Right atrium auricular region (tissue), 2 donors: ENCODE data around the gene C2orf76. TPM values are rescaled to one million over a fixed set of nuclear protein-coding genes. Genes with fewer than 3 reads are reported as not detected.
"Not testable (repeated sequence)": the region's sequence is repeated elsewhere in the genome, so short reads cannot be mapped to it uniquely, and the experiment has no call there.

Source experiments
- DNase-seq: peaks from one replicate; pipeline ENCODE4 v3.0.0-alpha.2; 2019; ENCODE audit warnings: low spot score
- H3K27ac ChIP-seq, 2 donors: fragments of 200-600 bp; sonication (generic); 1 replicate in 1 of 2; 2 replicates in 1 of 2; pipeline ENCODE4 v1.5.1; 2016 to 2019
- H3K27me3 ChIP-seq, 2 donors: fragments of 200-600 bp; sonication (generic); one replicate each; pipeline versions ENCODE4 v1.5.1 to v1.6.0; 2017 to 2019
- H3K36me3 ChIP-seq: fragments of 200-600 bp; sonication (generic); one replicate; pipeline ENCODE4 v1.5.1; 2016
- H3K4me1 ChIP-seq, 2 donors: fragments of 200-600 bp; sonication (generic); one replicate each; pipeline versions ENCODE4 v1.5.1 to v1.6.0; 2017 to 2019
- H3K4me3 ChIP-seq, 2 donors: fragments of 200-600 bp; sonication (generic); 1 replicate in 1 of 2; 2 replicates in 1 of 2; pipeline ENCODE4 v1.5.1; 2017 to 2019; ENCODE audit warnings: mild to moderate bottlenecking in 1 of 2, moderate library complexity in 1 of 2
- H3K9me3 ChIP-seq, 2 donors: fragments of 200-600 bp; sonication (generic); one replicate each; pipeline ENCODE4 v1.5.1; 2019
- total RNA-seq, 2 donors: library from RNA; depleted of rRNA; stranded (reverse); fragments of >200 nt; gene quantifications; one replicate each; pipeline ENCODE4 v1.1.0, GENCODE V29; 2016
- TF ChIP-seq, protein P1 (sequence below), 2 donors: fragments of 200-600 bp; sonication (generic); IDR thresholded peaks; one replicate each; pipeline ENCODE4 v1.5.1; 2019; ENCODE audit warnings: antibody characterized with exemption in 2 of 2

Gene C2orf76
- total RNA-seq, 2 donors from 2014 or later = 8.1 to 11.1 TPM

DNA sequence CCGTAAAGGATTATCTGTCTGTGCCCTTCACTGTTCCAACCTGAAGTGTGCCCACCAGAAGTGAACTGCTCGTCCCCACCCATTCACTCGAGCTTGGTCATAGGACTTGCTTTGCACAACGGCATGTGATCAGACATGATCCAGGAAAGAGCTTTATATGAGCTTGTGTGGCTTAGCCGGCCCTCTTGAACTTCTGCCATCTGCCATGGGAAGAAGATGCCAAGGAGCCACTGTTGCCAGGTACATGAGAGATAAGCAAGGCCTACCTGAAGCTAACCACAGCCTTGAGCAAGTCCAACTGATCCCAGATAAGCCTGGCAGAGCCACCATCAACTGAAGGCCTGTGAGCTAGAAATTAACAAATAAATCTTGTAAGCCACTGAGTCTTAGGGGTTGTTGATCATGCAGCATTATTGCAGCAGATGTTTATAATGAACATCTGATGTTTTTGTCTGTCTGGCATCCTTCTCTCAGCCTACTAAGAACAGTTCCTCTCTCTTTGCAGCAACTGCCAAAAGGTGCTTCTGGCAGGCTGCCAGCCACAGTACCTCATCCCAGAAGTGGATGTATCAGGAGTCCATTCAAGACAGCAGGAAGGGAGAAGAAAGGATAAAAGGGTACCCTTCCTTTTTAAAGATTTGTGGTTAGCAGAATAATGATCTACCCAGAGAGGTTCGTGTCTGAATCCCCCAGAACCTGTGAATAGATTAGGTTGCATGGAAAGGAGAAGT, 16.9 kb upstream of the C2orf76 start:
- Histone ChIP-seq H3K27me3 (no peaks in the 10 kb centered on the region), H3K4me3 (no peak overlapping the region), H3K9me3 (no peaks in the 10 kb centered on the region), H3K27ac (no peak overlapping the region), H3K36me3 (no peaks in the 10 kb centered on the region), H3K4me1 (peaks cover 0 to 13% of the 10 kb centered on the region in 2 donors)
- TF ChIP-seq, protein P1, sequence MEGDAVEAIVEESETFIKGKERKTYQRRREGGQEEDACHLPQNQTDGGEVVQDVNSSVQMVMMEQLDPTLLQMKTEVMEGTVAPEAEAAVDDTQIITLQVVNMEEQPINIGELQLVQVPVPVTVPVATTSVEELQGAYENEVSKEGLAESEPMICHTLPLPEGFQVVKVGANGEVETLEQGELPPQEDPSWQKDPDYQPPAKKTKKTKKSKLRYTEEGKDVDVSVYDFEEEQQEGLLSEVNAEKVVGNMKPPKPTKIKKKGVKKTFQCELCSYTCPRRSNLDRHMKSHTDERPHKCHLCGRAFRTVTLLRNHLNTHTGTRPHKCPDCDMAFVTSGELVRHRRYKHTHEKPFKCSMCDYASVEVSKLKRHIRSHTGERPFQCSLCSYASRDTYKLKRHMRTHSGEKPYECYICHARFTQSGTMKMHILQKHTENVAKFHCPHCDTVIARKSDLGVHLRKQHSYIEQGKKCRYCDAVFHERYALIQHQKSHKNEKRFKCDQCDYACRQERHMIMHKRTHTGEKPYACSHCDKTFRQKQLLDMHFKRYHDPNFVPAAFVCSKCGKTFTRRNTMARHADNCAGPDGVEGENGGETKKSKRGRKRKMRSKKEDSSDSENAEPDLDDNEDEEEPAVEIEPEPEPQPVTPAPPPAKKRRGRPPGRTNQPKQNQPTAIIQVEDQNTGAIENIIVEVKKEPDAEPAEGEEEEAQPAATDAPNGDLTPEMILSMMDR (IDR thresholded peaks at IDR 0.05) = no peak
- DNase-seq = no peak

DNA sequence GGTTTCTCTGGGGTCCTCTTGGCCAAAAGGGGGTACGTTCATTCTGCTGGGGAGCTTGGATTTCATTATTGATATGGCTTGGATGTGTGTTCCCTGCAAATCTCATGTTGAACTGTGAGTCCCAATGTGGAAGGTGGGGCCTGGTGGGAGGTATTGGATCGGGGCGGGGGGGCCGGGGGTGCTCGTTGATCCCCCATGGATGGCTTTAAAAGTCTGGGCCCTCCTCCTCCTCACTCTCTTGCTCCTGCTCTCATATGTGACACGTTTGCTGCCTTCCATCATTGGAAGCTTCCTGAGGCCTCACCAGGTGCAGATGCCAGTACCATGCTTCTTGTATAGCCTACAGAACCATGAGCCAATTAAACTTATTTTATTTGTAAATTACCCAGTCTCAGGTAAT, 11.9 kb upstream of the C2orf76 start:
- DNase-seq = no peak
- TF ChIP-seq, protein P1 (IDR thresholded peaks at IDR 0.05) = no peak
- H3K36me3 ChIP-seq = peaks cover 13% of the 10 kb centered on the region
- peaks cover 0 to 9% of the 10 kb centered on the region in 2 donors for H3K9me3 ChIP-seq
- H3K4me3 ChIP-seq = no peak overlapping the region
- H3K27ac ChIP-seq = no peak overlapping the region
- H3K4me1 ChIP-seq = no peaks in the 10 kb centered on the region
- H3K27me3 ChIP-seq = no peaks in the 10 kb centered on the region

DNA sequence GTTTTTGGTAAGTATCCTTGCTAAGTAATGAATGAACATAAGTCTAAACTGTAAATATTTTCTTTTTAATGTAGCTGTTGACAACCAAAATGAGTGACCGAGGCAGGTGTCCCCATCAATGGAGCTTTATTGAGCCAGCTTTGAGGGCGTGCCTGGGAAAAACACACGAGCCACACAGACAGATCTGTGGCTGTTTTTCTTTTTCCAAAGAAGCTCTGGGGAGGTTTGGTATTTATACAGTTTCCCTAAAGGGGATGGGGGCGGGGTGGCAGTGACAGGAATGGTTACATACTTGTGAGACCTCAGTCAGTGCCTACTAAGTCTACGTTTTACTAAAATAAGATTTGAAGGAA, 11.3 kb upstream of the C2orf76 start:
- no peak for DNase-seq
- Histone ChIP-seq H3K27ac (no peak overlapping the region), H3K4me3 (no peak overlapping the region), H3K27me3 (no peaks in the 10 kb centered on the region), H3K9me3 (peaks cover 0 to 14% of the 10 kb centered on the region in 2 donors), H3K36me3 (peaks cover 19% of the 10 kb centered on the region), H3K4me1 (no peaks in the 10 kb centered on the region)
- TF ChIP-seq, protein P1 (IDR thresholded peaks at IDR 0.05) = no peak

DNA sequence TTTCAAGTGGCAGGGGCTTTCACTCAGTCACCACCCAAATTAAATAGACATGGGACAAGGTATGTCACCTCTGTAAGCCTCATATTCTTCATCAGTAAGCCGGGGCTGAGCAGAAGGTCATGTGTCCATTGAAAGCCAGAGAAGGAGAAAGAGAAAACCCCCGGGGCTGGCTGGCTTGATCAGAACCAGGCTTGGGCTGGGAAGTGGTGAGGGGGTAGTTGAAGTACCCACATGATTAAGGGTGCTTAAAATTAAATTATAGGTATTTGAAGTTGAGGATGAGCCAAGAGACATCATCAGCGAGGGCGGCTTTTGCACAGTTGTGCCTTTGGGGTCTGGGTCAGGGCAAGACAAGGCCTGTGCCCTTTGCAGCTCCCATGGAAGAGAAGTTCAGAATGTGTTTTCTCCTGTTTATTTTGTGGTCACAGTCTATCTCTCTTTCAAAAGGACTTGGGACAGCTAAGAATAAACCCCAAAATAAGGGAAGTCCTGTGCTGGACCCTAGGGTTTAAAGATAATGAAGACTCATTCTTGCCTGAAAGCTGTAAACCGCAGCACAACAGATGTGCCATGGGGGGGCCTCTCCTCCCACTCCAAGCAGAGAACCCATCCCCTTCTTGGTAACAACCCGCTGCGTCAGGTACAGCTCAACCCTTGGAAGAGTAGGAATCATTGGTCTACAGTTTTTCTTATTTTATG, 10.8 kb upstream of the C2orf76 start:
- DNase-seq = no peak
- no peak overlapping the region for H3K4me3 ChIP-seq
- H3K4me1 ChIP-seq = no peaks in the 10 kb centered on the region
- H3K27ac ChIP-seq = no peak overlapping the region
- TF ChIP-seq, protein P1 (IDR thresholded peaks at IDR 0.05) = no peak
- peaks cover 25% of the 10 kb centered on the region for H3K36me3 ChIP-seq
- no peaks in the 10 kb centered on the region for H3K27me3 ChIP-seq
- peaks cover 0 to 14% of the 10 kb centered on the region in 2 donors for H3K9me3 ChIP-seq

DNA sequence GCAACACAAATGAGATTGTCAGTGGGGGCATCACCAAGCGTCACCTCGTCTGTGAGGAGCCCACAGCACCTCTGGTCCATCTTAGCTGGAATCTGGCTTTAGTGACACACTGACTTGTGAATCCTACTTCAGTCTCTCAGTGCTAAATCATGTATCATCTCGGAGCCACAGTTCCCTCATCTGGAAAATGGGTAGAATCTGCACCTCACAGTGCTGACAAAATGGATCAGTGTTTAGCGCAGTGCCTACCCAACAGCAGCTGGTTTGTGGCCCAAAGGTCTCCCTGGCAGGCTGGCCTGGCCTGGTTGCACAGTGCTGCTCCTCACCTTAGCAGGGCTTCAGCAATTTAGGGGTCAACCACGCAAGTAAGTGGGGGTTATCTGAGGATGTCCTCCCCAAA, 10.2 kb upstream of the C2orf76 start:
- peaks cover 31% of the 10 kb centered on the region for H3K36me3 ChIP-seq
- TF ChIP-seq, protein P1 (IDR thresholded peaks at IDR 0.05) = no peak
- H3K4me3 ChIP-seq = no peak overlapping the region
- no peak for DNase-seq
- H3K9me3 ChIP-seq = peaks cover 0 to 14% of the 10 kb centered on the region in 2 donors
- H3K4me1 ChIP-seq = no peaks in the 10 kb centered on the region
- H3K27me3 ChIP-seq = no peaks in the 10 kb centered on the region
- no peak overlapping the region for H3K27ac ChIP-seq

DNA sequence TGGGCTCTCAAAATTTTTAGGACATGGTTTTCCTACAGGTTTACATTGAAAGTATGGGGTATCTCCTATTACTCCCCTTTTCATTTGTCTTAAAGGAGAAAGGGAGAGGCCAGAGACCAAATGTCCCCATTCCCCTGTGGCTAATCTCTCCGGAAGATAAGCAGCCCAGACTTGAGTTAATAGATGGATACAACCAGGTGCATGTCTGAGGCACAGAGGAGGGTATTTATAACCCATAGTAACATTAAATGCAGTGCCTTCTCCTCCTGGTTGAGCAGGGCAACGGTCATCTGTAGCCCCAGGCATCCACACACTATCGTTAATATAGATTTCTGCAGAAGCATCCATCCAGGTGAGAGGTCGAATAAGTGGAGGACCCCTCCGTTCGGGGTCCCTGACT, 9.8 kb upstream of the C2orf76 start:
- not testable (repeated sequence) for H3K4me3 ChIP-seq, H3K4me1 ChIP-seq, H3K27me3 ChIP-seq, H3K27ac ChIP-seq, DNase-seq
- H3K9me3 ChIP-seq = peaks cover 0 to 14% of the 10 kb centered on the region in 2 donors
- peaks cover 35% of the 10 kb centered on the region for H3K36me3 ChIP-seq

DNA sequence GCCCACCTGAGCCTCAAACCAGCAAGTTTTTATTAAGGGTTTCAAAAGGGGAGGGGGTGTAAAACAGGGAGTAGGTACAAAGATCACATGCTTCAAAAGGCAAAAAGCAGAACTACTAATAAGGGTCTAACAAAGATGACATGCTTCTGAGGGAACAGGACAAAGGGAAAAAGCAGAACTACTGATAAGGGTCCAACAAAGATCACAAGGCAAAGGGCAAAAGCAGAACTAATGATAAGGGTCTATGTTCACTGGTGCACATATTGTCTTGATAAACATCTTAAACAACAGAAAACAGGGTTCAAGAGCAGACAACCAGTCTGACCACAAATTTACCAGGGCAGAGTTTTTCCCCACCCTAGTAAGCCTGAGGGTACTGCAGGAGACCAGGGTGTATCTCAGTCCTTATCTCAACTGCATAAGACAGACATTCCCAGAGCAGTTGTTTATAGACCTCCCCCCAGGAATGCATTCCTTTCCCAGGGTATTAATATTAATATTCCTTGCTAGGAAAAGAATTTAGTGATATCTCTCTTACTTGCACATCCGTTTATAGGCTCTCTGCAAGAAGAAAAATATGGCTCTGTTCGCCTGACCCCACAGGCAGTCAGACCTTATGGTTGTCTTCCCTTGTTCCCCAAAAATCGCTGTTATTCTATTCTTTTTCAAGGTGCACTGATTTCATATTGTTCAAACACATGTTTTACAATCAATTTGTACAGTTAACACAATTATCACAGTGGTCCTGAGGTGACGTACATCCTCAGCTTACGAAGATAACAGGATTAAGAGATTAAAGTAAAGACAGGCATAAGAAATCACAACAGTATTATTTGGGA, 7.5 kb upstream of the C2orf76 start:
- not testable (repeated sequence) for H3K27ac ChIP-seq, DNase-seq, H3K27me3 ChIP-seq, H3K4me3 ChIP-seq, H3K4me1 ChIP-seq
- H3K9me3 ChIP-seq = peaks cover 0 to 14% of the 10 kb centered on the region in 2 donors
- peaks cover 52% of the 10 kb centered on the region for H3K36me3 ChIP-seq
